ENCODE measurements around the gene FPGT. TPM values are rescaled to one million over a fixed set of nuclear protein-coding genes. Genes with fewer than 3 reads are reported as not detected.
"Not testable (repeated sequence)": the region's sequence is repeated elsewhere in the genome, so short reads cannot be mapped to it uniquely, and the experiment has no call there.

FPGT gene
- total RNA-seq (10 to 100 TPM; 12.7 to 28.0 (median 19.0) TPM), polyA plus RNA-seq (1 to 10 TPM; 3.6 to 6.6 (median 5.1) TPM)
- long read RNA-seq, donor 1, transcript FPGT-202 (4 exons, 3,254 nt), result major isoform, 9 of 10 reads
- long read RNA-seq, donor 1, partial matches to known transcripts, result 0 of 10 reads
- long read RNA-seq, donor 1, other reads (novel, unspliced or antisense), result 0 of 10 reads
- long read RNA-seq, donor 2, transcript FPGT-202 (4 exons, 3,254 nt), result major isoform, 6 of 7 reads
- long read RNA-seq, donor 2, partial matches to known transcripts, result 0 of 7 reads
- long read RNA-seq, donor 2, other reads (novel, unspliced or antisense), result 0 of 7 reads

DNA sequence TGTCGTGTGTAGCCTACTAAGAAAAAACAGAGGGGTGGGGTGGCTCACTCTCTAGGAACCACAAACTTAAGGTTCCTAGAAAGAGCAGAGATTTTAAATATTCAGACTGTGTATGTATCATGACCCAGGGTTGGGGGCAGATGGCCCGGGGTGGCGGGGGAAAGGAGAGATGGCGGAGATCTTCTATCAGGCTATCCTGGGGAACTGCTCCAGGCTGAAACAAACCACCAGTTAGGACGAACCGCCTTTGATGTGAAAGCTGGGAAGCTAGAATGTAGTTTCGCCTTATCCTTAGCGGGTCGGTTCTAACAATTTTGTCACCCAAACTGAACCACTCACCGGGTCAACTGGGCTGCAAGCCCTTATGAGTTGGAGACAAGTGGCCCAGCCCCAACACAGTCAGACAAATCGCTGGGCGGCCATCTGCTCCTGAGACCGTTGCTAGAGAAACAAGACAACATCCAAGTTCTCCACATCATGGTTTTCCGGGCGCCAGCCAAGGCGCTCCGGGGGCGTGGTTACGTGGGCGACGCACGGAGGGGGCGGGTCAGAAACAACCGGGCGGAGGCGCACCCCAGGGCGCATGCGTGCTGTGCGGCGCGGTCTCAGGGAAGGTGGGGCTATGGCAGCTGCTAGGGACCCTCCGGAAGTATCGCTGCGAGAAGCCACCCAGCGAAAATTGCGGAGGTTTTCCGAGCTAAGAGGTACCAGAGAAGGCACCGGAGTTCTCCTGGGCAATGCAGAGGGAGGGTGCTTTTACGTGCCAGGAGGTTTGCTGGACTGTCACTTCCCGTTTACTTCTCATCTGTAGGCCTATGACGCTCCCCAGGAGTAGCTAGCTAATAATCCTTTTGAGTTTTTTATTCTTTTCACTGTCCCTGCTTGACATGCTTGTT, at the start of gene FPGT, which contains the start of gene LRRIQ3:
FPGT (plus strand) TSS at position 586 of the 896 bp plus-strand sequence; CDS start at position 623, 37 bp downstream.
LRRIQ3 (minus strand) TSS at position 520 of the 896 bp plus-strand sequence. CDS start 14,492 bp downstream, outside the sequence.
- no peaks in the 10 kb centered on the region for H3K9me3 ChIP-seq
- peak within 1 kb of the TSS; percentile 76 to 91 (median 88) for H3K27ac ChIP-seq
- intact Hi-C loops (cut with DNase I; ENCODE audit: low total_unique reads), result no loop called here

DNA sequence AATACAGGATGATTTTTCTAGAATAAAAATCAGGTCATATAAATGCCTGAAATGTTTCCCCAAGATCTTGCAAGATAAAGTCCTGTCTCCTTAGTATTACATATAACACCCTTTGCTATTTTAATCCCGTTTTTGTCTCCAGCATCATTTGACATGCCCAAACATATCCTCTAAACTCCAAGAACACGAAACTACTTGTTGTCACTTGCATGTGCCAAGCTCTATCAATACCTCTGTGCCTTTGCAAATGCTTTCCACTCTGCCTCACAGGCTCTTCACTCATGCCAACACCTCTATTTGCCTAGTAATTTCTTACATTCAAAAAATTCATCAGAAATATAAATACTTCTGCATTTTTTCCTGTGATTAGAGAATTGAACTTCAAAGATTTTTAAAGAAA, 38.0 kb upstream of the FPGT start:
- 67 to 77% (median 71%) methylated on average over 2 of the region's 2 CpGs for WGBS, 5 donors
- Histone ChIP-seq H3K27me3 (replicated peaks in 1 of 7) (no peaks in the 10 kb centered on the region), H3K9me3 (peaks cover 0 to 4% (median 0%) of the 10 kb centered on the region in 8 donors), H3K27ac (no peak overlapping the region), H3K36me3 (no peaks in the 10 kb centered on the region), H3K4me3 (no peak overlapping the region), H3K4me1 (no peaks in the 10 kb centered on the region)
- TF ChIP-seq POLR2AphosphoS5 (IDR thresholded peaks at IDR 0.05) (no peak), POLR2A (IDR thresholded peaks at IDR 0.05) (no peak)
- TF ChIP-seq, protein P1, sequence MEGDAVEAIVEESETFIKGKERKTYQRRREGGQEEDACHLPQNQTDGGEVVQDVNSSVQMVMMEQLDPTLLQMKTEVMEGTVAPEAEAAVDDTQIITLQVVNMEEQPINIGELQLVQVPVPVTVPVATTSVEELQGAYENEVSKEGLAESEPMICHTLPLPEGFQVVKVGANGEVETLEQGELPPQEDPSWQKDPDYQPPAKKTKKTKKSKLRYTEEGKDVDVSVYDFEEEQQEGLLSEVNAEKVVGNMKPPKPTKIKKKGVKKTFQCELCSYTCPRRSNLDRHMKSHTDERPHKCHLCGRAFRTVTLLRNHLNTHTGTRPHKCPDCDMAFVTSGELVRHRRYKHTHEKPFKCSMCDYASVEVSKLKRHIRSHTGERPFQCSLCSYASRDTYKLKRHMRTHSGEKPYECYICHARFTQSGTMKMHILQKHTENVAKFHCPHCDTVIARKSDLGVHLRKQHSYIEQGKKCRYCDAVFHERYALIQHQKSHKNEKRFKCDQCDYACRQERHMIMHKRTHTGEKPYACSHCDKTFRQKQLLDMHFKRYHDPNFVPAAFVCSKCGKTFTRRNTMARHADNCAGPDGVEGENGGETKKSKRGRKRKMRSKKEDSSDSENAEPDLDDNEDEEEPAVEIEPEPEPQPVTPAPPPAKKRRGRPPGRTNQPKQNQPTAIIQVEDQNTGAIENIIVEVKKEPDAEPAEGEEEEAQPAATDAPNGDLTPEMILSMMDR (IDR thresholded peaks at IDR 0.05 in 8 of 11, conservative IDR thresholded peaks at IDR 0.05 in 3 of 11), result no peak
- intact Hi-C loops (cut with DNase I; ENCODE audit: low total_unique reads), result no loop called here
- no peak for DNase-seq

More for the DNA sequence above, at the start of gene FPGT, which contains the start of gene LRRIQ3:
- peak; percentile 97 for DNase-seq
- no peaks in the 10 kb centered on the region for H3K27me3 ChIP-seq (replicated peaks in 1 of 7)
- no peak for TF ChIP-seq POLR2A (IDR thresholded peaks at IDR 0.05)
- TF ChIP-seq, protein P1 (IDR thresholded peaks at IDR 0.05 in 8 of 11, conservative IDR thresholded peaks at IDR 0.05 in 3 of 11), result peak in 2 of 11 experiments; percentile 20 to 26
- TF ChIP-seq POLR2AphosphoS5 (IDR thresholded peaks at IDR 0.05), result peak; percentile 92 to 95 (median 94)
- peaks cover 0 to 41% (median 18%) of the 10 kb centered on the region in 6 donors for H3K4me1 ChIP-seq
- 2 to 9% (median 3%) methylated on average over 27 to 41 of the region's 41 CpGs for WGBS, 5 donors
- peak within 1 kb of the TSS; percentile 42 to 66 (median 56) for H3K4me3 ChIP-seq
- H3K36me3 ChIP-seq, result peaks cover 0 to 25% (median 8%) of the 10 kb centered on the region in 6 donors

DNA sequence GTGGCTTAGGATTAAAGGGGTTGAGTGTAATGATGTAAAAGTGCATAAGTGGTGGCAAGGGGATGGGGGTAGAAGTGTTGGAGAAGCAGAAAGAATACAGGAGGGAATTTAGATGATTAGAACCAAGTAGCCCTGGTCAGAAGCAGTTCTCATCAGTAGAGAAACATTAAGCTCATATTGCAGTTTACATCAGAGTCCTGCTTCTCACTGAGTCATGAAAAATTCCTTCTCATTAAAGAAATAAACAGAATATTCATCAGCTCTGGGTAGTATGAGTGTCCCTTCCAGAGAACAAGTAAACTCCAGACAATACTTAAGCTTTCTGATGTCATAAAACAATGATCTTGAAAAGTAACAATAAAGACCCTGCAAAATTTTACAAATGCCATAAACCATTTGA, 36.5 kb upstream of the FPGT start:
- no peak for TF ChIP-seq POLR2AphosphoS5 (IDR thresholded peaks at IDR 0.05)
- Histone ChIP-seq H3K27me3 (replicated peaks in 1 of 7) (no peaks in the 10 kb centered on the region), H3K27ac (no peak overlapping the region), H3K36me3 (no peaks in the 10 kb centered on the region), H3K4me3 (no peak overlapping the region), H3K4me1 (no peaks in the 10 kb centered on the region), H3K9me3 (peaks cover 0 to 4% (median 0%) of the 10 kb centered on the region in 8 donors)
- intact Hi-C loops (cut with DNase I; ENCODE audit: low total_unique reads), result no loop called here
- no peak for DNase-seq

DNA sequence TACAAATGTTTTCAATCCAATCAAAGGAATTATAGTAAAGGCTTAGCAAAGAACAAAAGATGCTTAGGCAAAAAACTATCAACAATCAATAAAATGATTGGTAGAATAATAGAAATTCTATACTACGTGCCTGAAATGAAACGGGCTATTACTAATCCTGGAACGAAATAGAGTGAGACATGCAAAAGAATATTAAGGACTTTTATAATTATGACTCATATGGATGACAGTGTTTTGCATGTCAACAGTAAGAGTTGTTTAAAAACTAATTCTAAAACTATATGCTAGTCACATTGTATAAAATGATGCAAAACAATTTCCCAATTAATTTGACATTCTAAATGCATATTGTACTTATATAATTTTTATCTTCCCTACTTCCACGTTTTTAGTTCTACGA, 35.7 kb upstream of the FPGT start:
- DNase-seq, result no peak
- H3K4me1 ChIP-seq, result no peaks in the 10 kb centered on the region
- H3K27me3 ChIP-seq (replicated peaks in 1 of 7), result no peaks in the 10 kb centered on the region
- WGBS, 5 donors, result 63 to 78% (median 73%) methylated on average over 5 of the region's 5 CpGs
- H3K4me3 ChIP-seq, result no peak overlapping the region
- no peaks in the 10 kb centered on the region for H3K36me3 ChIP-seq
- peaks cover 0 to 4% (median 0%) of the 10 kb centered on the region in 8 donors for H3K9me3 ChIP-seq
- H3K27ac ChIP-seq, result no peak overlapping the region
- TF ChIP-seq POLR2AphosphoS5 (IDR thresholded peaks at IDR 0.05) (no peak), POLR2A (IDR thresholded peaks at IDR 0.05) (no peak)
- TF ChIP-seq, protein P1 (IDR thresholded peaks at IDR 0.05 in 8 of 11, conservative IDR thresholded peaks at IDR 0.05 in 3 of 11), result no peak
- intact Hi-C loops (cut with DNase I; ENCODE audit: low total_unique reads), result no loop called here

DNA sequence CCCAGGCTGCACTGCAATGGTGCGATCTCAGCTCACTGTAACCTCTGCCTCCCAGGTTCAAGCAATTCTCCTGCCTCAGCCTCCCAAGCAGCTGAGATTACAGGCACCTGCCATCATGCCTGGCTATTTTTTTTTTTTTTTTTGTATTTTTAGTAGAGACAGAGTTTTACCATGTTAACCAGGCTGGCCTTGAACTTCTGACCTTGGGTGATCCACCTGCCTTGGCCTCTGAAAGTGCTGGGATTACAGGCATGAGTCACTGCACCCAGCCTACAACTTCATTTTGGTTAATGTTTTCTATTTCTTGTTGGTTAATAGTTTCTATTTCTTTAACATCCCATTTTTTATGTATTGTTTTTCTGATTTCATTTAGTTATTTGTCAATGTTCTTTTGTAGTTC, 23.6 kb upstream of the FPGT start:
- H3K27me3 ChIP-seq (replicated peaks in 1 of 7); H3K4me3 ChIP-seq; H3K4me1 ChIP-seq; DNase-seq; intact Hi-C loops (cut with DNase I; ENCODE audit: low total_unique reads); H3K27ac ChIP-seq; H3K36me3 ChIP-seq: not testable (repeated sequence)
- peaks cover 6 to 44% (median 35%) of the 10 kb centered on the region in 8 donors for H3K9me3 ChIP-seq
- 74 to 95% (median 80%) methylated on average over 1 of the region's 1 CpG for WGBS, 5 donors
